Fibroblast of villous mesenchyme (primary cell): Measurements from ENCODE around the gene BRSK1. TPM values are rescaled to one million over a fixed set of nuclear protein-coding genes. Genes with fewer than 3 reads are reported as not detected.
A peak's percentile ranks its signal among the peaks of the same experiment; 100 is the strongest.

Experiments
- DNase-seq: peaks from one replicate; pipeline ENCODE4 v3.0.0-alpha.2; 2010; ENCODE audit warnings: low read depth
- H3K4me3 ChIP-seq: 2 replicates; pipeline ENCODE4 v1.5.1; 2011; ENCODE audit warnings: low read depth, mild to moderate bottlenecking, low read length
- CTCF ChIP-seq: IDR thresholded peaks from 2 replicates; pipeline ENCODE4 v1.5.1; 2012; ENCODE audit warnings: low read depth, mild to moderate bottlenecking, low read length; ENCODE audit not compliant: insufficient read depth
- total RNA-seq: library from RNA; depleted of rRNA; stranded (reverse); fragments of >200 nt; gene quantifications from 2 replicates; pipeline ENCODE4 v1.2.3, GENCODE V29; 2012

Gene BRSK1
- total RNA-seq, 1 donor = 5.6 TPM

GRCh38 chr19:55242517-55242916, 41.3 kb upstream of the BRSK1 start:
- H3K4me3 ChIP-seq = no peak overlapping the region
- TF ChIP-seq CTCF = no peak
- no peak for DNase-seq

- DNase-seq = no peak
- no peak overlapping the region for H3K4me3 ChIP-seq
- no peak for TF ChIP-seq CTCF
These were observed 39.7 kb upstream of the BRSK1 start for GRCh38 chr19:55244004-55244680.

GRCh38 chr19:55245236-55245904, 38.4 kb upstream of the BRSK1 start:
- DNase-seq = no peak
- no peak for TF ChIP-seq CTCF
- H3K4me3 ChIP-seq = no peak overlapping the region

GRCh38 chr19:55246462-55247451, 37.0 kb upstream of the BRSK1 start:
- no peak for DNase-seq
- TF ChIP-seq CTCF = no peak
- no peak overlapping the region for H3K4me3 ChIP-seq

- H3K4me3 ChIP-seq = no peak overlapping the region
- DNase-seq = peak; percentile 47
- no peak for TF ChIP-seq CTCF
These were observed 36.1 kb upstream of the BRSK1 start for GRCh38 chr19:55247621-55248099.

- TF ChIP-seq CTCF = no peak
- DNase-seq = no peak
- no peak overlapping the region for H3K4me3 ChIP-seq
These were observed 35.6 kb upstream of the BRSK1 start for GRCh38 chr19:55248166-55248675.
